ENCODE measurements around the gene HOXA5. TPM values are rescaled to one million over a fixed set of nuclear protein-coding genes. Genes with fewer than 3 reads are reported as not detected.

Gene HOXA5
- total and polyA plus RNA-seq, 2 of the 8 experiments (the other 6 are each of a cell fraction or from before 2014, with no cell fraction given): not detected

- no peak overlapping the region for H3K27ac ChIP-seq (ENCODE audit: low read depth, low read length)
- no peak overlapping the region for H3K23ac ChIP-seq (ENCODE audit: insufficient read length)
- peaks cover 23 to 40% of the 10 kb centered on the region in 2 experiments for H4K20me1 ChIP-seq (replicated peaks in 1 of 2; ENCODE audit: control insufficient read depth in 1 of 2, insufficient read depth in 2 of 2, low read length in 2 of 2)
- FAIRE-seq: no peak
- no peaks in the 10 kb centered on the region for H3K9me3 ChIP-seq (ENCODE audit: insufficient read depth in 2 of 2, low read depth in 1 of 2, low read length in 1 of 2)
- ChIA-PET CTCF (ENCODE audit: partially characterized antibody) (interaction anchor here (1.1 to 12.1 kb wide), 3 partner anchors 9 to 44 kb away, joined by 3 to 123 read pairs (median 4); partner anchors contain the start of genes HOXA5 and HOXA6), POLR2A (ENCODE audit: partially characterized antibody) (interaction anchor here (1.2 kb wide), 1 partner anchor 11 kb away, joined by 3 read pairs; no protein-coding TSS in a partner anchor)
- no peak overlapping the region for H4K91ac ChIP-seq (replicated peaks; ENCODE audit: insufficient read length, low read length)
- no peak overlapping the region for H3K9ac ChIP-seq (replicated peaks in 1 of 4; ENCODE audit: extremely low read depth in 1 of 4, low read depth in 3 of 4, low read length in 3 of 4)
- no peak for DNase-seq (ENCODE audit: low read depth in 1 of 2, low spot score in 2 of 2)
- no peak overlapping the region; the same call in 1 of the 2 replicates for H4K8ac ChIP-seq (ENCODE audit: extremely low read depth, insufficient read depth, low read length)
- H2BK5ac ChIP-seq (ENCODE audit: low read depth, low read length): no peak overlapping the region
- H2BK12ac ChIP-seq (ENCODE audit: low read depth, low read length): peak overlapping the region; percentile 39; the same call in 1 of the 2 replicates
- H3K27me3 ChIP-seq (replicated peaks in 1 of 4; ENCODE audit: control insufficient read depth in 3 of 4, extremely low read depth in 1 of 4, insufficient read depth in 3 of 4, low read length in 3 of 4): peaks cover 96 to 100% (median 99%) of the 10 kb centered on the region in 4 experiments
- no peaks in the 10 kb centered on the region for H3K79me1 ChIP-seq (ENCODE audit: low read depth, low read length)
- no peak overlapping the region for H3K56ac ChIP-seq (replicated peaks; ENCODE audit: insufficient read length, low read depth, low read length)
- no peak overlapping the region for H2BK120ac ChIP-seq (replicated peaks; ENCODE audit: low read depth, low read length)
- no peak overlapping the region for H3K14ac ChIP-seq (ENCODE audit: insufficient read length)
- peaks cover 0 to 11% (median 0%) of the 10 kb centered on the region in 4 experiments; a peak in 1 of 8 replicates for H3K36me3 ChIP-seq (ENCODE audit: control insufficient read depth in 2 of 4, insufficient read depth in 4 of 4, low read length in 3 of 4)
- H3K4me2 ChIP-seq (ENCODE audit: insufficient read depth in 1 of 2, low read depth in 2 of 2, low read length in 2 of 2): peak overlapping the region; percentile 44 to 69
- WGBS, 2 experiments (ENCODE audit: extremely low coverage in 1 of 2, insufficient coverage in 1 of 2, insufficient read length in 1 of 2, insufficient replicate concordance in 2 of 2, low coverage in 1 of 2, low lambda C conversion rate in 2 of 2, missing lambda C conversion rate in 1 of 2): 9% methylated on average over 25 of the region's 25 CpGs; no CpG with 5 or more reads in 1 of the 2 experiments
- H2BK15ac ChIP-seq (ENCODE audit: low read length): peak overlapping the region; percentile 61; the same call in 1 of the 2 replicates
- no peak overlapping the region for H4K5ac ChIP-seq (ENCODE audit: insufficient read length, low read depth, low read length)
- H2AFZ ChIP-seq (ENCODE audit: low read length): no peak overlapping the region
- H2AK5ac ChIP-seq (ENCODE audit: low read depth, low read length): no peak overlapping the region
- no peaks in the 10 kb centered on the region for H3K79me2 ChIP-seq (ENCODE audit: control insufficient read depth in 1 of 2, insufficient read depth in 2 of 2, low read length in 2 of 2)
- H3K4me1 ChIP-seq (replicated peaks in 1 of 4; ENCODE audit: control insufficient read depth in 3 of 4, insufficient read depth in 4 of 4, low read length in 3 of 4): peaks cover 0 to 19% (median 9%) of the 10 kb centered on the region in 4 experiments; a peak in 6 of 7 replicates
- no peak overlapping the region for H3K18ac ChIP-seq (ENCODE audit: extremely low read depth, low read length)
- H3K23me2 ChIP-seq (ENCODE audit: low read depth, low read length): peaks cover 4% of the 10 kb centered on the region; the same call in 1 of the 2 replicates
- H2BK20ac ChIP-seq (ENCODE audit: low read length): no peak overlapping the region
- peak overlapping the region; percentile 2 to 37 (median 10); a peak in 5 of 8 replicates for H3K4me3 ChIP-seq (ENCODE audit: extremely low read depth in 1 of 4, insufficient read depth in 2 of 4, low read depth in 3 of 4, low read length in 4 of 4)
- no peak overlapping the region for H3K4ac ChIP-seq (replicated peaks; ENCODE audit: insufficient read length, low read depth, low read length)
- peak; percentile 91; the same call in 1 of the 2 replicates for TF ChIP-seq CBX8 (IDR thresholded peaks at IDR 0.05; ENCODE audit: borderline replicate concordance, low read depth, low read length)
- no peak for TF ChIP-seq NRF1 (IDR thresholded peaks at IDR 0.05; ENCODE audit: low read depth, low read length)
- TF ChIP-seq, protein P1, sequence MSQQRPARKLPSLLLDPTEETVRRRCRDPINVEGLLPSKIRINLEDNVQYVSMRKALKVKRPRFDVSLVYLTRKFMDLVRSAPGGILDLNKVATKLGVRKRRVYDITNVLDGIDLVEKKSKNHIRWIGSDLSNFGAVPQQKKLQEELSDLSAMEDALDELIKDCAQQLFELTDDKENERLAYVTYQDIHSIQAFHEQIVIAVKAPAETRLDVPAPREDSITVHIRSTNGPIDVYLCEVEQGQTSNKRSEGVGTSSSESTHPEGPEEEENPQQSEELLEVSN (IDR thresholded peaks at IDR 0.05): no peak
- no peak for TF ChIP-seq BACH1 (IDR thresholded peaks at IDR 0.05; ENCODE audit: low read length)
- no peak for TF ChIP-seq CBX5 (IDR thresholded peaks at IDR 0.05; ENCODE audit: low read depth, low read length)
- peak; percentile 17 for TF ChIP-seq ASH2L (IDR thresholded peaks at IDR 0.05; ENCODE audit: low read length)
- peak; percentile 92 for TF ChIP-seq EZH2 (IDR thresholded peaks at IDR 0.05; ENCODE audit: low read depth, low read length, severe bottlenecking)
- TF ChIP-seq SUZ12 (IDR thresholded peaks at IDR 0.05; ENCODE audit: low read length): peak; percentile 90
- peak; percentile 63 for TF ChIP-seq RNF2 (IDR thresholded peaks at IDR 0.05; ENCODE audit: borderline replicate concordance, low read depth, low read length, missing control alignments, poor library complexity, severe bottlenecking)
- TF ChIP-seq YY1 (IDR thresholded peaks at IDR 0.05; ENCODE audit: low read depth, low read length): peak; percentile 88
Observed at GRCh38 chr7:27101171-27101956, 42.1 kb downstream of the HOXA5 start.
